Aorta (tissue), 5 donors: Measurements from ENCODE around the gene CKM. TPM values are rescaled to one million over a fixed set of nuclear protein-coding genes. Genes with fewer than 3 reads are reported as not detected.

Experiments used
- ATAC-seq: fragments of 200-7000 bp; cut with Tn5 transposase; one replicate; pipeline ENCODE4 v1.9.1; 2022; ENCODE audit warnings: moderate library complexity; ENCODE audit not compliant: low FRiP score
- DNase-seq, 2 donors: peaks; one replicate each; pipeline ENCODE4 v3.0.0-alpha.2; 2020
- H3K27ac ChIP-seq, 2 donors: one replicate each; pipeline ENCODE4 v1.5.1; 2013; ENCODE audit warnings: low read length in 2 of 2, mild to moderate bottlenecking in 2 of 2, moderate library complexity in 2 of 2, control low read depth in 1 of 2, inconsistent platforms in 1 of 2, low read depth in 1 of 2
- H3K27me3 ChIP-seq, 2 donors: one replicate each; pipeline ENCODE4 v1.6.1; 2013; ENCODE audit warnings: control low read depth in 1 of 2, low read length in 1 of 2, mild to moderate bottlenecking in 1 of 2, moderate library complexity in 1 of 2; ENCODE audit not compliant: insufficient read depth in 2 of 2, control insufficient read depth in 1 of 2
- H3K36me3 ChIP-seq, 2 donors: one replicate each; pipeline ENCODE4 v1.6.1; 2013; ENCODE audit warnings: control low read depth in 1 of 2, low read length in 1 of 2, mild to moderate bottlenecking in 1 of 2; ENCODE audit not compliant: insufficient read depth in 2 of 2, control insufficient read depth in 1 of 2
- H3K4me1 ChIP-seq, 2 donors: one replicate each; pipeline ENCODE4 v1.6.1; 2013; ENCODE audit warnings: low read length in 2 of 2, control low read depth in 1 of 2, mild to moderate bottlenecking in 1 of 2, moderate library complexity in 1 of 2; ENCODE audit not compliant: insufficient read depth in 2 of 2, control insufficient read depth in 1 of 2
- H3K4me3 ChIP-seq, 2 donors: one replicate each; pipeline ENCODE4 v1.5.1; 2013; ENCODE audit warnings: low read length in 2 of 2, control low read depth in 1 of 2, mild to moderate bottlenecking in 1 of 2
- H3K9me3 ChIP-seq: one replicate; pipeline ENCODE4 v1.6.1; 2013; ENCODE audit warnings: mild to moderate bottlenecking, low read length; ENCODE audit not compliant: control insufficient read depth
- whole genome bisulfite sequencing, 2 donors: extraction: QIAGEN DNeasy Blood & Tissue Kit; methylation state at CpG; one replicate each; pipeline ENCODE4 v1.1.7; 2013; 5-methylcytosine and 5-hydroxymethylcytosine counted together
- intact Hi-C, 2 donors: fragments of 100-400 bp; cut with DNase I; formaldehyde crosslinking; loops; one replicate each; pipeline versions ENCODE4 v1.14.2 to v1.15.0; 2022
- polyA plus RNA-seq, 2 donors: library from polyadenylated mRNA; stranded (reverse); fragments of 200-250 nt; gene quantifications; one replicate each; pipeline ENCODE4 v1.2.3, GENCODE V29; 2013
- total RNA-seq, 2 donors: library from RNA; stranded (reverse); fragmentation: NEBNext Ultra II Directional; extraction: Animal tissue kit (Norgen Biotek cat#: 25700); gene quantifications; one replicate each; pipeline ENCODE4 v1.2.1, GENCODE V29; 2021
- donor health status: healthy with polysubstance abuse.
- donor health status: Bipolar disorder and iron deficiency.
- donor health status: DM: no; HTN: no; CAD: no.
- donor health status: DM: no; HTN: no; CAD: no.
- donor health status: DM: yes; HTN: yes; CAD: no.

CKM gene
- total and polyA plus RNA-seq, 4 donors: 1.2 to 6.4 TPM; not detected in 2

GRCh38 chr19:45333609-45334303, 11.1 kb upstream of the CKM start:
- no peaks in the 10 kb centered on the region for H3K4me1 ChIP-seq
- no peak overlapping the region for H3K27ac ChIP-seq
- no peaks in the 10 kb centered on the region for H3K9me3 ChIP-seq
- H3K27me3 ChIP-seq: no peaks in the 10 kb centered on the region
- intact Hi-C loops: loop anchor here in 1 of 2 donors (10.0 kb wide), 1 partner anchor 429 kb away; the partner anchor contains the start of gene APOE
- 81 to 85% methylated on average over 10 of the region's 10 CpGs for WGBS, 2 donors
- DNase-seq (no peak), ATAC-seq (no peak)
- H3K4me3 ChIP-seq: no peak overlapping the region
- no peaks in the 10 kb centered on the region for H3K36me3 ChIP-seq

- DNase-seq (no peak), ATAC-seq (no peak)
- 84 to 86% methylated on average over 7 of the region's 7 CpGs for WGBS, 2 donors
- H3K9me3 ChIP-seq: no peaks in the 10 kb centered on the region
- no peaks in the 10 kb centered on the region for H3K4me1 ChIP-seq
- no peaks in the 10 kb centered on the region for H3K36me3 ChIP-seq
- H3K27ac ChIP-seq: no peak overlapping the region
- intact Hi-C loops: loop anchor here in 1 of 2 donors (10.0 kb wide), 1 partner anchor 427 kb away; the partner anchor contains the start of gene APOE
- H3K4me3 ChIP-seq: no peak overlapping the region
- H3K27me3 ChIP-seq: no peaks in the 10 kb centered on the region
Observed at GRCh38 chr19:45331411-45331810, 8.7 kb upstream of the CKM start.

GRCh38 chr19:45327404-45328143, 4.9 kb upstream of the CKM start:
- WGBS, 2 donors: 76 to 78% methylated on average over 13 of the region's 13 CpGs
- ATAC-seq: no peak
- Histone ChIP-seq H3K27ac (no peak overlapping the region), H3K4me3 (no peak overlapping the region), H3K36me3 (no peaks in the 10 kb centered on the region), H3K27me3 (no peaks in the 10 kb centered on the region), H3K4me1 (no peaks in the 10 kb centered on the region), H3K9me3 (no peaks in the 10 kb centered on the region)
- intact Hi-C loops: no loop called here
- DNase-seq: no peak

- intact Hi-C loops: no loop called here
- Histone ChIP-seq H3K9me3 (no peaks in the 10 kb centered on the region), H3K4me3 (no peak overlapping the region), H3K27ac (no peak overlapping the region), H3K4me1 (no peaks in the 10 kb centered on the region), H3K27me3 (no peaks in the 10 kb centered on the region), H3K36me3 (no peaks in the 10 kb centered on the region)
- ATAC-seq (no peak), DNase-seq (no peak)
- 71 to 73% methylated on average over 11 of the region's 11 CpGs for WGBS, 2 donors
Observed at GRCh38 chr19:45324349-45324907, 1.8 kb upstream of the CKM start.

- Histone ChIP-seq H3K4me3 (no peak overlapping the region), H3K9me3 (no peaks in the 10 kb centered on the region), H3K4me1 (no peaks in the 10 kb centered on the region), H3K36me3 (no peaks in the 10 kb centered on the region), H3K27me3 (no peaks in the 10 kb centered on the region), H3K27ac (no peak overlapping the region)
- DNase-seq (no peak), ATAC-seq (no peak)
- WGBS, 2 donors: 1% methylated on average over 29 to 30 of the region's 30 CpGs
- intact Hi-C loops: no loop called here
Observed at GRCh38 chr19:45323671-45324081, 1.0 kb upstream of the CKM start.

- no peak for DNase-seq
- H3K27me3 ChIP-seq: no peaks in the 10 kb centered on the region
- intact Hi-C loops: no loop called here
- ATAC-seq: no peak
- H3K4me1 ChIP-seq: no peaks in the 10 kb centered on the region
- no peak overlapping the region for H3K4me3 ChIP-seq
- no peaks in the 10 kb centered on the region for H3K9me3 ChIP-seq
- WGBS, 2 donors: 78 to 82% methylated on average over 11 of the region's 11 CpGs
- no peaks in the 10 kb centered on the region for H3K36me3 ChIP-seq
- no peak overlapping the region for H3K27ac ChIP-seq
Observed at GRCh38 chr19:45322311-45322710, 364 bp downstream of the CKM start.

GRCh38 chr19:45321848-45322247, 827 bp downstream of the CKM start:
- ATAC-seq (no peak), DNase-seq (no peak)
- intact Hi-C loops: no loop called here
- 29 to 31% methylated on average over 7 of the region's 7 CpGs for WGBS, 2 donors
- no peaks in the 10 kb centered on the region for H3K36me3 ChIP-seq
- no peaks in the 10 kb centered on the region for H3K4me1 ChIP-seq
- H3K27me3 ChIP-seq: no peaks in the 10 kb centered on the region
- H3K9me3 ChIP-seq: no peaks in the 10 kb centered on the region
- H3K4me3 ChIP-seq: no peak overlapping the region
- H3K27ac ChIP-seq: no peak overlapping the region

- H3K9me3 ChIP-seq: no peaks in the 10 kb centered on the region
- H3K27me3 ChIP-seq: no peaks in the 10 kb centered on the region
- intact Hi-C loops: no loop called here
- no peak overlapping the region for H3K4me3 ChIP-seq
- H3K27ac ChIP-seq: no peak overlapping the region
- WGBS, 2 donors: 83 to 92% methylated on average over 12 of the region's 12 CpGs
- no peak for DNase-seq
- no peaks in the 10 kb centered on the region for H3K36me3 ChIP-seq
- no peak for ATAC-seq
- no peaks in the 10 kb centered on the region for H3K4me1 ChIP-seq
Observed at GRCh38 chr19:45320997-45321775, 1.5 kb downstream of the CKM start.
